Right atrium auricular region (tissue), 2 donors: Measurements from ENCODE around the gene SLC48A1. TPM values are rescaled to one million over a fixed set of nuclear protein-coding genes. Genes with fewer than 3 reads are reported as not detected.

ENCODE experiments used
- DNase-seq: peaks from one replicate; pipeline ENCODE4 v3.0.0-alpha.2; 2019; ENCODE audit warnings: low spot score
- H3K27ac ChIP-seq, 2 donors: fragments of 200-600 bp; sonication (generic); 1 replicate in 1 of 2; 2 replicates in 1 of 2; pipeline ENCODE4 v1.5.1; 2016 to 2019
- H3K27me3 ChIP-seq, 2 donors: fragments of 200-600 bp; sonication (generic); one replicate each; pipeline versions ENCODE4 v1.5.1 to v1.6.0; 2017 to 2019
- H3K36me3 ChIP-seq: fragments of 200-600 bp; sonication (generic); one replicate; pipeline ENCODE4 v1.5.1; 2016
- H3K4me1 ChIP-seq, 2 donors: fragments of 200-600 bp; sonication (generic); one replicate each; pipeline versions ENCODE4 v1.5.1 to v1.6.0; 2017 to 2019
- H3K4me3 ChIP-seq, 2 donors: fragments of 200-600 bp; sonication (generic); 1 replicate in 1 of 2; 2 replicates in 1 of 2; pipeline ENCODE4 v1.5.1; 2017 to 2019; ENCODE audit warnings: mild to moderate bottlenecking in 1 of 2, moderate library complexity in 1 of 2
- H3K9me3 ChIP-seq, 2 donors: fragments of 200-600 bp; sonication (generic); one replicate each; pipeline ENCODE4 v1.5.1; 2019
- total RNA-seq, 2 donors: library from RNA; depleted of rRNA; stranded (reverse); fragments of >200 nt; gene quantifications; one replicate each; pipeline ENCODE4 v1.1.0, GENCODE V29; 2016
- TF ChIP-seq, protein P1 (sequence below), 2 donors: fragments of 200-600 bp; sonication (generic); IDR thresholded peaks; one replicate each; pipeline ENCODE4 v1.5.1; 2019; ENCODE audit warnings: antibody characterized with exemption in 2 of 2

SLC48A1 gene
- total RNA-seq, 2 donors from 2014 or later = 48.9 to 52.0 TPM

DNA sequence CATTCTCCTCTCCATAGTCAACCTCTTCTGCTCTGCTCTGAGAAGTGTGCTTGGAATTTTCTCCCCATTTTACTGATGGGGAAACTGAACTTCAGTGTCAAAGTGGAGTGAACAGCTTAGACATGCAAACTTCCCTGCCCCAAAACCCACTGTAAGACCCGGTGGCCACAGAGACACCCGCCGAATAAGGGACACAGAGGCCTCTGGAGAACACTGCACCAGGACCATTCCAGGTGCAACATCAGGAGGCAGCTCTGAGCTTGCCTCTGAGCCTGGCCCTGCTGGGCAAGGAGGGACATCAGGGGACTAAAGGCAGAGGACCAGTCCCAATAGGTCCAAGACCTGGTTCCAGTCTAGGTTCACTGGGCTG is 45.0 kb downstream of the SLC48A1 start:
- peak overlapping the region; percentile 95 to 99 for H3K27ac ChIP-seq

DNA sequence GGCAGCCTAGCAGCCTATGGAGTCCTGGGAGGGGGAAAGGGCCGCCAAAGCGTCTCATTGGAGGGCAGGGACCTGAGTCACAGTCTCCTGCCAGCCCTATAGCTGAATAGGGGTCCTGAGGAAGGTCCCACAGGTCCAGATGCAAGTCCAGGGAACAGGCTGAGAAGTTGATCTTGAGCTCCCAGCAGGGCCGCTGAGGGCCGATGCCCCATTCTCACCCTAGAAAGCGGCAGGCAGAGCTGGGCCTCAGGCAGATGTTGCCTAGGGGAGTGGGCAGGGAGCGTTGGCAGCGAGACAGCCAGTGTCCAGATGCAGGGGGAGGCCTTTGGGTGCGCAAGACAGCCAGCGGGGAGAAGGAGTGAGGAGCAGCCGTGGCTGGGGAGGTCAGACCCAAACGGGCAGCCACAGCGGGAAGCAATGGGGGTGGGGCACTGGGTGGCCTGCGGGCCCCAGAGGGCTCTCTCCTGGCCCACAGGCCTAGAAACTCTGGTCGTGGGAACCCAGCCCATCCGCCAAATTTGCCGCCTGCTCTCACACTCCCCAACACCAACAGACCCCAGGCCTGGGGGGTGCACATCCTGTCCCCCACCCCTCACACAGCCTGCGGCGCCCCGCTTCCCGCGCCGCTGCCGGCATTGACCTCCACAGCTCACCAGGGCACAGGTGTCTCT is 45.6 kb downstream of the SLC48A1 start:
- TF ChIP-seq, protein P1, sequence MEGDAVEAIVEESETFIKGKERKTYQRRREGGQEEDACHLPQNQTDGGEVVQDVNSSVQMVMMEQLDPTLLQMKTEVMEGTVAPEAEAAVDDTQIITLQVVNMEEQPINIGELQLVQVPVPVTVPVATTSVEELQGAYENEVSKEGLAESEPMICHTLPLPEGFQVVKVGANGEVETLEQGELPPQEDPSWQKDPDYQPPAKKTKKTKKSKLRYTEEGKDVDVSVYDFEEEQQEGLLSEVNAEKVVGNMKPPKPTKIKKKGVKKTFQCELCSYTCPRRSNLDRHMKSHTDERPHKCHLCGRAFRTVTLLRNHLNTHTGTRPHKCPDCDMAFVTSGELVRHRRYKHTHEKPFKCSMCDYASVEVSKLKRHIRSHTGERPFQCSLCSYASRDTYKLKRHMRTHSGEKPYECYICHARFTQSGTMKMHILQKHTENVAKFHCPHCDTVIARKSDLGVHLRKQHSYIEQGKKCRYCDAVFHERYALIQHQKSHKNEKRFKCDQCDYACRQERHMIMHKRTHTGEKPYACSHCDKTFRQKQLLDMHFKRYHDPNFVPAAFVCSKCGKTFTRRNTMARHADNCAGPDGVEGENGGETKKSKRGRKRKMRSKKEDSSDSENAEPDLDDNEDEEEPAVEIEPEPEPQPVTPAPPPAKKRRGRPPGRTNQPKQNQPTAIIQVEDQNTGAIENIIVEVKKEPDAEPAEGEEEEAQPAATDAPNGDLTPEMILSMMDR (IDR thresholded peaks at IDR 0.05) = no peak
- peak overlapping the region; percentile 77 to 96 for H3K4me3 ChIP-seq
- H3K4me1 ChIP-seq = peaks cover 0 to 90% of the 10 kb centered on the region in 2 donors

More for the DNA sequence above, 45.0 kb downstream of the SLC48A1 start:
- no peaks in the 10 kb centered on the region for H3K9me3 ChIP-seq
- no peaks in the 10 kb centered on the region for H3K27me3 ChIP-seq
- H3K4me1 ChIP-seq = peaks cover 0 to 90% of the 10 kb centered on the region in 2 donors
- no peak for DNase-seq
- TF ChIP-seq, protein P1 (IDR thresholded peaks at IDR 0.05) = no peak
- H3K4me3 ChIP-seq = peak overlapping the region; percentile 77 to 96
- H3K36me3 ChIP-seq = no peaks in the 10 kb centered on the region

GRCh38 chr12:47819138-47819895 is 46.3 kb downstream of the SLC48A1 start:
- Histone ChIP-seq H3K4me1 (peaks cover 0 to 90% of the 10 kb centered on the region in 2 donors), H3K4me3 (peak overlapping the region; percentile 77 to 96), H3K36me3 (no peaks in the 10 kb centered on the region), H3K27ac (peak overlapping the region; percentile 95 to 99), H3K27me3 (no peaks in the 10 kb centered on the region), H3K9me3 (no peaks in the 10 kb centered on the region)
- no peak for DNase-seq
- TF ChIP-seq, protein P1 (IDR thresholded peaks at IDR 0.05) = peak in 1 of 2 donors; percentile 60

More for the DNA sequence above, 45.6 kb downstream of the SLC48A1 start:
- H3K27me3 ChIP-seq = no peaks in the 10 kb centered on the region
- DNase-seq = no peak
- peak overlapping the region; percentile 95 to 99 for H3K27ac ChIP-seq
- no peaks in the 10 kb centered on the region for H3K36me3 ChIP-seq
- H3K9me3 ChIP-seq = no peaks in the 10 kb centered on the region

GRCh38 chr12:47819896-47820630 is 47.0 kb downstream of the SLC48A1 start, which contains the start of gene HDAC7:
Gene HDAC7 (minus strand): TSS chr12:47819903. CDS start chr12:47819785, 118 bp downstream.
- TF ChIP-seq, protein P1 (IDR thresholded peaks at IDR 0.05) = no peak
- peak; percentile 92 for DNase-seq
- Histone ChIP-seq H3K27me3 (no peaks in the 10 kb centered on the region), H3K9me3 (no peaks in the 10 kb centered on the region), H3K4me3 (peak within 1 kb of the TSS; percentile 77 to 96), H3K36me3 (no peaks in the 10 kb centered on the region), H3K4me1 (peaks cover 0 to 90% of the 10 kb centered on the region in 2 donors), H3K27ac (peak within 1 kb of the TSS; percentile 95 to 99)

GRCh38 chr12:47820631-47821345 is 47.8 kb downstream of the SLC48A1 start:
- DNase-seq = peak; percentile 96
- Histone ChIP-seq H3K4me3 (peak overlapping the region; percentile 77 to 96), H3K4me1 (peaks cover 0 to 90% of the 10 kb centered on the region in 2 donors), H3K9me3 (no peaks in the 10 kb centered on the region), H3K36me3 (no peaks in the 10 kb centered on the region), H3K27ac (peak overlapping the region; percentile 95 to 99), H3K27me3 (no peaks in the 10 kb centered on the region)
- TF ChIP-seq, protein P1 (IDR thresholded peaks at IDR 0.05) = no peak
